Measurements from ENCODE around the gene ACSS3. TPM values are rescaled to one million over a fixed set of nuclear protein-coding genes. Genes with fewer than 3 reads are reported as not detected.

ACSS3 gene
- total and polyA plus RNA-seq, 4 experiments from 2014 or later: not detected

DNA sequence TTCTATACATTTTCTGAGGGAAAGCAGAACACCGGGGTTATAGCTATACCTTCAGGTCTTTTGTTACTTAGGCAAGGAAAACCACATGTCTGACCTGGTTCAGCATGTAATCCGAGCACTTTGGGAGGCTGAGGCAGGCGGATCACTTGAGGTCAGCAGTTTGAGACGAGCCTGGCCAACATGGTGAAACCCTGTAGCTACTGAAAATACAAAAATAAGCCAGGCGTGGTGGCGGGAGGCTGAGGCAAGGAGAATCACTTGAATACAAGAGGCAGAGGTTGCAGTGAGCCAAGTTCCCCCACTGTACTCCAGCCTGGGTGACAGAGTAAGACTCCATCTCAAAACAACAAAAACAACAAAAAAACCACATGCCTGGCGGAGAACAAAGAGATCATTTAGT is 177.6 kb downstream of the ACSS3 start:
- peaks cover 0 to 3% (median 0%) of the 10 kb centered on the region in 8 donors for H3K9me3 Mint-ChIP-seq
- H3K4me1 ChIP-seq (ENCODE audit: insufficient read depth, low read length): no peaks in the 10 kb centered on the region
- intact Hi-C loops (cut with micrococcal nuclease): no loop called here
- H3K27me3 Mint-ChIP-seq: no peaks in the 10 kb centered on the region
- no peak overlapping the region for H3K27ac Mint-ChIP-seq
- POLR2A ChIA-PET (ENCODE audit: partially characterized antibody): no interaction called here
- no peak overlapping the region for H3K4me3 Mint-ChIP-seq
- no peaks in the 10 kb centered on the region for H3K9me3 ChIP-seq (ENCODE audit: control insufficient read depth in 1 of 2, low read length in 2 of 2)
- no peak overlapping the region for H3K4me3 ChIP-seq (ENCODE audit: low read length in 2 of 2)
- DNase-seq: no peak
- no peak overlapping the region for H3K27ac ChIP-seq (ENCODE audit: low read depth, low read length)
- CTCF ChIA-PET (ENCODE audit: partially characterized antibody): no interaction called here
- H3K36me3 Mint-ChIP-seq: no peaks in the 10 kb centered on the region
- H3K27me3 ChIP-seq (ENCODE audit: insufficient read depth, low read length): no peaks in the 10 kb centered on the region
- H3K36me3 ChIP-seq (ENCODE audit: insufficient read depth, low read length): no peaks in the 10 kb centered on the region
- no peaks in the 10 kb centered on the region for H3K4me1 Mint-ChIP-seq

DNA sequence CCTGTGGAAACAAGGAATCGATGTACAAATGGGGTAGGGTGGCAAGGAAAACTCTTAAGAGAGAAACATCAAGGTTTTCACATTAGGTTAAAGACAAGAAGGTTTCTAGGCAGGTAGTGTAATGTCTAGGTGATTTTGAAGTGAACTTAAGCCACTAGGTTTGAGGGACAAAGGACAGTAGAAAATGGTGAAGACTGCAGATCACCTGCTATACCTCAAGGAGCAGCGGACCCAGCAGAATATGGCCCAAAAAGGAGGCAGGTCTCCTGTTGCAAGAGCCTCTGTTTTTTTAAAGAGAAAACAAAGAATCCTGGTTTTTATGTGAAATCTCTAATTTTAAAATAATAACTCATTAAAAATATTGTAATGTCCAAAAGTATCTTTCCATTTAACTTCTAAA is 178.1 kb downstream of the ACSS3 start:
- H3K4me1 Mint-ChIP-seq: no peaks in the 10 kb centered on the region
- Histone ChIP-seq H3K4me3 (ENCODE audit: low read length in 2 of 2) (no peak overlapping the region), H3K27me3 (ENCODE audit: insufficient read depth, low read length) (no peaks in the 10 kb centered on the region), H3K9me3 (ENCODE audit: control insufficient read depth in 1 of 2, low read length in 2 of 2) (no peaks in the 10 kb centered on the region), H3K4me1 (ENCODE audit: insufficient read depth, low read length) (no peaks in the 10 kb centered on the region), H3K36me3 (ENCODE audit: insufficient read depth, low read length) (no peaks in the 10 kb centered on the region), H3K27ac (ENCODE audit: low read depth, low read length) (no peak overlapping the region)
- ChIA-PET POLR2A (ENCODE audit: partially characterized antibody) (no interaction called here), CTCF (ENCODE audit: partially characterized antibody) (no interaction called here)
- no peak overlapping the region for H3K27ac Mint-ChIP-seq
- intact Hi-C loops (cut with micrococcal nuclease): no loop called here
- H3K9me3 Mint-ChIP-seq: peaks cover 0 to 3% (median 0%) of the 10 kb centered on the region in 8 donors
- DNase-seq: no peak
- H3K27me3 Mint-ChIP-seq: no peaks in the 10 kb centered on the region
- H3K4me3 Mint-ChIP-seq: no peak overlapping the region
- no peaks in the 10 kb centered on the region for H3K36me3 Mint-ChIP-seq

DNA sequence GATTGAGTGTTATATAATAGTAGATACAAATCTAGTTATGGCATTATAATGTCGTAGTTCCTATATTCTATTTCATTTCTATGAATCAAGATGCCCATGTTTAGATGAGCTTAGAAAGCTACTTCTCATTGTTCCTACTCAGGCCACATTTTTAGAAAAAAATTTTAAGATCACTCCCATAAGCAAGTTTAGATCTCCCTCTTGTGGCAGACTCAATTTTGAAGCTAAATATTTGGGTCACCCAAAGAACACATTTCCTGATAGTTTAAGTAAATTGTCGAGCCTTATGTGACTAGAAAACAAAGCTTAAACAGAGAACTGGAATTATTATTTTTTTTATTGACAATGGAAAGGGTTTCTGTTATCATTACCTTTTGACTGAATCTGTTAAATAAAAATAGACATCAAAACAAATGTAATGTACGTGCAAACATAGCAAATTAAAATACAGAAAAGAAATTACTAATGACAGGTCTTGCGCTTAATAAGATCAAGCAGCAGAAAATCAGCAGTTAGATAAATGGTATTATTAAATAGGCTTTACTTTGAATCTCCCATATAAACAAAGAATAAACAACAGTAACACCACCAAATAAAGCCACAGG is 180.2 kb downstream of the ACSS3 start:
- no peak overlapping the region for H3K27ac Mint-ChIP-seq
- POLR2A ChIA-PET (ENCODE audit: partially characterized antibody): no interaction called here
- no peak overlapping the region for H3K4me3 Mint-ChIP-seq
- Histone ChIP-seq H3K9me3 (ENCODE audit: control insufficient read depth in 1 of 2, low read length in 2 of 2) (no peaks in the 10 kb centered on the region), H3K4me1 (ENCODE audit: insufficient read depth, low read length) (no peaks in the 10 kb centered on the region), H3K27ac (ENCODE audit: low read depth, low read length) (no peak overlapping the region), H3K36me3 (ENCODE audit: insufficient read depth, low read length) (no peaks in the 10 kb centered on the region), H3K4me3 (ENCODE audit: low read length in 2 of 2) (no peak overlapping the region), H3K27me3 (ENCODE audit: insufficient read depth, low read length) (no peaks in the 10 kb centered on the region)
- H3K27me3 Mint-ChIP-seq: no peaks in the 10 kb centered on the region
- peaks cover 0 to 3% (median 0%) of the 10 kb centered on the region in 8 donors for H3K9me3 Mint-ChIP-seq
- no peak for DNase-seq
- CTCF ChIA-PET (ENCODE audit: partially characterized antibody): no interaction called here
- H3K4me1 Mint-ChIP-seq: no peaks in the 10 kb centered on the region
- intact Hi-C loops (cut with micrococcal nuclease): no loop called here
- no peaks in the 10 kb centered on the region for H3K36me3 Mint-ChIP-seq

DNA sequence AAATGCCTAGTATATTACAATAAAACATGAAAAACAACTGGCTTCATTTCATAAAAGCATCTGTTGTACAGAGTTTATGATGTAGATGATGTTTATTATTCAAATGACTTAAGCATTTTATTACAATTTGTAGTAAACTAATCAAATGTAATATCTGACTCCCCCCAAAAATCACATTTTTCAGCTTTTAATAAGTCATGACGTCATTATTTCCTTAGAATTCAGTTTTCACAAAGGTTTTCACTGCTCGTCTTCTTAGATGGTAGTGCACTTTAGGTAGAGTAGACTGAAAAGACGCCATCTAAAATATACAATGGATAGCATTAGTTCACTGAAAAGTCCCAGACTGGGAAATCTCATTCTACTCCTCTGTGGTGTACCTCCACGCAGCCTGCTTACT is 181.5 kb downstream of the ACSS3 start:
- H3K27ac Mint-ChIP-seq: no peak overlapping the region
- CTCF ChIA-PET (ENCODE audit: partially characterized antibody): no interaction called here
- POLR2A ChIA-PET (ENCODE audit: partially characterized antibody): no interaction called here

DNA sequence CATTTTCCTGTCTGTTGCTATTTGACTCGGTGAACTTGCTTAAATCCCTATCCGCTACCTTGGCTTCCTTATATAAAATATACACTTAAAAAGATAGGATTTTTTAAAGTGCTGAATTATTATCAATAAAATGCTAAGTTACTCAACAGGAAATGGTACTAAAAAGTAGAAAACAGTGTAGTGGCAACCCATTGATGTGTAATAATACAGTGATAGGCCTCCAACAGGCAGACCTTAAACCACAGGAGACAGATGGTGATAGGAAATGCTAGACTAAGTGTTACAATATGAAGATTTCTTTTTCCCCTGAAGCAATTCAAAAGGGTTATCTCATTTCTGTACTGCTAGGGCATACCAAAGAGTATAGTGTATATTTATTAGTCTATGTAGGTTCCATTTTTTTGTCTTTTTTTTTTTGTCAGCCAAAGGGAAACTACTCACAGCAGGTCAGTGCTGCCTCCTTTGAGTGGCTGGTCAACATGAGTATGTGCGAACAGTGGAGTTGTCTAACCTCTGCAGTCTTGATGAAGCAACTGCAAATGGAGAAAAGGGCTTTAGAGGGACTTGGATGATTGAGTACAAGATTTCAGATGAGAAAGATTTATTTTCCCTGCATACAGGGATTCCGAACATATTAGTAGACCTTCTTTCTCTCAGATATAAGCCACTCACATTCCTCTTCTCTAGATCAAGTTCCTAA is 183.8 kb downstream of the ACSS3 start:
- intact Hi-C loops (cut with micrococcal nuclease): no loop called here
- Mint-ChIP-seq H3K9me3 (peaks cover 0 to 3% (median 0%) of the 10 kb centered on the region in 8 donors), H3K4me1 (no peaks in the 10 kb centered on the region), H3K27me3 (no peaks in the 10 kb centered on the region), H3K36me3 (no peaks in the 10 kb centered on the region), H3K27ac (no peak overlapping the region), H3K4me3 (no peak overlapping the region)
- ChIA-PET CTCF (ENCODE audit: partially characterized antibody) (no interaction called here), POLR2A (ENCODE audit: partially characterized antibody) (no interaction called here)
- no peak for DNase-seq
- no peaks in the 10 kb centered on the region for H3K27me3 ChIP-seq (ENCODE audit: insufficient read depth, low read length)
- H3K36me3 ChIP-seq (ENCODE audit: insufficient read depth, low read length): no peaks in the 10 kb centered on the region
- H3K4me1 ChIP-seq (ENCODE audit: insufficient read depth, low read length): no peaks in the 10 kb centered on the region
- no peak overlapping the region for H3K27ac ChIP-seq (ENCODE audit: low read depth, low read length)
- H3K4me3 ChIP-seq (ENCODE audit: low read length in 2 of 2): no peak overlapping the region
- H3K9me3 ChIP-seq (ENCODE audit: control insufficient read depth in 1 of 2, low read length in 2 of 2): no peaks in the 10 kb centered on the region

More for the DNA sequence above, 181.5 kb downstream of the ACSS3 start:
- no peak overlapping the region for H3K4me3 ChIP-seq (ENCODE audit: low read length in 2 of 2)
- H3K27me3 Mint-ChIP-seq: no peaks in the 10 kb centered on the region
- H3K9me3 ChIP-seq (ENCODE audit: control insufficient read depth in 1 of 2, low read length in 2 of 2): no peaks in the 10 kb centered on the region
- no peak overlapping the region for H3K27ac ChIP-seq (ENCODE audit: low read depth, low read length)
- no peaks in the 10 kb centered on the region for H3K36me3 Mint-ChIP-seq
- no peak overlapping the region for H3K4me3 Mint-ChIP-seq
- no peaks in the 10 kb centered on the region for H3K4me1 Mint-ChIP-seq
- no peaks in the 10 kb centered on the region for H3K36me3 ChIP-seq (ENCODE audit: insufficient read depth, low read length)
- intact Hi-C loops (cut with micrococcal nuclease): no loop called here
- no peaks in the 10 kb centered on the region for H3K4me1 ChIP-seq (ENCODE audit: insufficient read depth, low read length)
- no peak for DNase-seq
- H3K9me3 Mint-ChIP-seq: peaks cover 0 to 3% (median 0%) of the 10 kb centered on the region in 8 donors
- H3K27me3 ChIP-seq (ENCODE audit: insufficient read depth, low read length): no peaks in the 10 kb centered on the region

DNA sequence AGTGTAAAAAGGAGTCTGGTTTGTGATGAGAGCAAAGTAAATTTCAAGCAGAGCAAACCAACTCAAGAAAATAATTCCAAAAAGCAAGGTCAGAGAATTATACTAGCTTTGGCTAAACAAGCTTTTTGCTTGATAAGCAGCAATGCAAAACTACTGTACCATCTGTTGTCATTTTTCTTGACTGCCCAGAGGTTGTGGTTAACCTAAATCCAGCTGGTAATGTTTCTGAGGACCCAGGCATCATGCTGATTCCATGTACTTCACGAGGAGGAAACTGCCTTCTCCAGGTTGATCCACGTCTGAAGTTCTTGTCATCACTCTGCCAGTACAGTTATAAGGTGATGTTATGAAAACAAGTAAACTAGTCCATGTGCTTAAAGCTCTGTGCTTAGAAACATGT is 185.2 kb downstream of the ACSS3 start:
- no peaks in the 10 kb centered on the region for H3K27me3 ChIP-seq (ENCODE audit: insufficient read depth, low read length)
- Mint-ChIP-seq H3K27ac (no peak overlapping the region), H3K27me3 (no peaks in the 10 kb centered on the region), H3K36me3 (no peaks in the 10 kb centered on the region), H3K9me3 (peaks cover 0 to 3% (median 0%) of the 10 kb centered on the region in 8 donors), H3K4me1 (no peaks in the 10 kb centered on the region), H3K4me3 (no peak overlapping the region)
- ChIA-PET POLR2A (ENCODE audit: partially characterized antibody) (no interaction called here), CTCF (ENCODE audit: partially characterized antibody) (no interaction called here)
- H3K4me3 ChIP-seq (ENCODE audit: low read length in 2 of 2): no peak overlapping the region
- DNase-seq: no peak
- no peaks in the 10 kb centered on the region for H3K4me1 ChIP-seq (ENCODE audit: insufficient read depth, low read length)
- H3K9me3 ChIP-seq (ENCODE audit: control insufficient read depth in 1 of 2, low read length in 2 of 2): no peaks in the 10 kb centered on the region
- intact Hi-C loops (cut with micrococcal nuclease): no loop called here
- H3K36me3 ChIP-seq (ENCODE audit: insufficient read depth, low read length): no peaks in the 10 kb centered on the region
- no peak overlapping the region for H3K27ac ChIP-seq (ENCODE audit: low read depth, low read length)

DNA sequence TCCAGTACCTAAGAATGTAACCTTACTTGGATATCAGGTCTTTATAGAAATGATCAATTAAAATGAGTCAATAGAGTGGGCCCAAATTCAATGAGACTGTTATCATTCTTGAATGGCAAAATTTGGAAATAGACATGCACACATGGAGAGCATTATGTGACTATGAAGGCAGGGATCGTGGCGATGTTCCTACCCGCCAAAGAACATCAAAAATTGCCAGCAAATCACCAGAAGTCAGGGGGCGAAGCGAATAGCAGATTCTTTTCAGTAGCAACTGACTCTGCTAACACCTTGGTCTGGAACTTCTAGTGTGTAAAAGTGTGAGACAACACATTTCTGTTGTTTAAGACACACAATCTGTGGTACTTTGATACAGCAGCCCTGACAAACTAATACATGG is 192.5 kb downstream of the ACSS3 start:
- H3K9me3 ChIP-seq (ENCODE audit: control insufficient read depth in 1 of 2, low read length in 2 of 2): peaks cover 0 to 5% of the 10 kb centered on the region in 2 donors
- Mint-ChIP-seq H3K27me3 (no peaks in the 10 kb centered on the region), H3K4me1 (no peaks in the 10 kb centered on the region), H3K27ac (no peak overlapping the region), H3K4me3 (no peak overlapping the region), H3K9me3 (peaks cover 0 to 6% (median 2%) of the 10 kb centered on the region in 8 donors), H3K36me3 (no peaks in the 10 kb centered on the region)
- no peaks in the 10 kb centered on the region for H3K4me1 ChIP-seq (ENCODE audit: insufficient read depth, low read length)
- intact Hi-C loops (cut with micrococcal nuclease): no loop called here
- no peak overlapping the region for H3K4me3 ChIP-seq (ENCODE audit: low read length in 2 of 2)
- ChIA-PET POLR2A (ENCODE audit: partially characterized antibody) (no interaction called here), CTCF (ENCODE audit: partially characterized antibody) (no interaction called here)
- DNase-seq: no peak
- no peaks in the 10 kb centered on the region for H3K36me3 ChIP-seq (ENCODE audit: insufficient read depth, low read length)
- no peak overlapping the region for H3K27ac ChIP-seq (ENCODE audit: low read depth, low read length)
- no peaks in the 10 kb centered on the region for H3K27me3 ChIP-seq (ENCODE audit: insufficient read depth, low read length)
